Duodenal mucosa (tissue), 2 donors: ENCODE data around the gene FAM222A.
A peak's percentile ranks its signal among the peaks of the same experiment; 100 is the strongest.

Experiments
- H3K27ac ChIP-seq: one replicate; pipeline ENCODE4 v1.7.0; 2013; ENCODE audit warnings: low read depth, low read length
- H3K27me3 ChIP-seq, 2 donors: one replicate each; pipeline ENCODE4 v1.7.0; 2013; ENCODE audit warnings: low read length in 2 of 2, control low read depth in 1 of 2; ENCODE audit not compliant: insufficient read depth in 2 of 2, control insufficient read depth in 1 of 2
- H3K36me3 ChIP-seq, 2 donors: one replicate each; pipeline ENCODE4 v1.7.0; 2013; ENCODE audit warnings: low read length in 2 of 2, control low read depth in 1 of 2; ENCODE audit not compliant: insufficient read depth in 2 of 2, control insufficient read depth in 1 of 2
- H3K4me1 ChIP-seq, 2 donors: one replicate each; pipeline ENCODE4 v1.7.0; 2013; ENCODE audit warnings: low read length in 2 of 2, control low read depth in 1 of 2; ENCODE audit not compliant: insufficient read depth in 2 of 2, control insufficient read depth in 1 of 2
- H3K4me3 ChIP-seq, 2 donors: one replicate each; pipeline ENCODE4 v1.7.0; 2013; ENCODE audit warnings: low read length in 2 of 2, low read depth in 1 of 2
- H3K9ac ChIP-seq, 2 donors: one replicate each; pipeline ENCODE4 v1.7.0; 2013; ENCODE audit warnings: low read length in 2 of 2, low read depth in 1 of 2
- H3K9me3 ChIP-seq, 2 donors: one replicate each; pipeline ENCODE4 v1.7.0; 2013; ENCODE audit warnings: low read length in 2 of 2, control low read depth in 1 of 2; ENCODE audit not compliant: control insufficient read depth in 1 of 2

The FAM222A gene

DNA sequence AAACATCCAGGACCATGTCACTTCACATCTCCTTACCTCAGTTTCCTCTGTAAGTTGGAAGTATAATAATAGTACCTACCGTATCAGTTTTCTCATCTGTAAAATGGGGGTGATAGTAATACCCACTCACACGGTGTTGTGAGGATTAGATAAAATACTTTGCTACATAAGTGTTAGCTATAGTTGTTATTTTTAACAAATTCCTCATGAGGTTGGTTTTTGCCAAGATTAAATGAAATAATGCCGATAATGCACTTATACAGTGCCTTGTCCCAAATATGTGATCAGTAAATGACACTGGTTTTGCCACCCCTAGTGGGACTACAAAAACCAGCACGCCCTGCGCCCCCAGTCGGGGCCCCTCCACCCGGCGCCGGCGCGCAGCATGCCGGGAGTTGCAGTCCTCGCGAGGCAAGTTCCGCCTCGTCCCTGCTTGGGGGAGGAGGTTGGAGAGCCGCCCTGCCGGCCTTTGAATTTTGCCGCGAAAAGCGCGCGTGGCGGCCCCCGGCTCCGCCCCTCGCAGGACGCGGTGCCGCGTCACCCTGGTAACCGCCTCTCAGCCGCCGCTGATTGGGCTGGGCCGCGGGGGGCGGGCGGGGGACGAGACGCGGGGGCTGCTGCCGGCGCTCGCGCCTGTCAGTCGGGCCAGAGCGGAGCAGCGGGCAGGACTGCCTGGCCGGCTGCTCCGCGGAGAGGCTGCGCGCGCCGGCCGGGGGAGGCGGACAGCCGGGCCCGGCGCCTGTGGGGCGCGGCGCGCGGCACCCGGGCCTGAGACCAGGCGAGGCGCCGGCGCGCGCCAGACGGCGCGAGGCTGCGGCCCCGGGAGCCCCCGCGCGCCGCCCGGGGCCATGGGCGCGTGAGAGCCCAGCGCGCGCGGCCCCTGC, at the start of gene FAM222A:
Gene FAM222A, plus strand, starts transcription at position 639 of the 884 bp plus-strand sequence. CDS start 30,322 bp downstream, outside the sequence.
- peak within 1 kb of the TSS; percentile 42 to 59 for H3K9ac ChIP-seq
- no peaks in the 10 kb centered on the region for H3K36me3 ChIP-seq
- H3K9me3 ChIP-seq, result no peaks in the 10 kb centered on the region
- H3K27me3 ChIP-seq, result peaks cover 0 to 1% of the 10 kb centered on the region in 2 donors
- no peak within 1 kb of the TSS for H3K27ac ChIP-seq
- H3K4me1 ChIP-seq, result peaks cover 43 to 59% of the 10 kb centered on the region in 2 donors
- H3K4me3 ChIP-seq, result peak within 1 kb of the TSS; percentile 66 to 68

- no peaks in the 10 kb centered on the region for H3K36me3 ChIP-seq
- H3K9ac ChIP-seq, result no peak overlapping the region
- H3K4me3 ChIP-seq, result no peak overlapping the region
- H3K27ac ChIP-seq, result no peak overlapping the region
- peaks cover 0 to 3% of the 10 kb centered on the region in 2 donors for H3K27me3 ChIP-seq
- H3K4me1 ChIP-seq, result no peaks in the 10 kb centered on the region
- no peaks in the 10 kb centered on the region for H3K9me3 ChIP-seq
Measured at GRCh38 chr12:109664402-109664801, 49.2 kb upstream of the FAM222A start.

- H3K9me3 ChIP-seq, result no peaks in the 10 kb centered on the region
- no peak overlapping the region for H3K27ac ChIP-seq
- peaks cover 0 to 3% of the 10 kb centered on the region in 2 donors for H3K27me3 ChIP-seq
- H3K4me1 ChIP-seq, result peaks cover 4% of the 10 kb centered on the region in 2 donors
- H3K9ac ChIP-seq, result no peak overlapping the region
- no peak overlapping the region for H3K4me3 ChIP-seq
- H3K36me3 ChIP-seq, result no peaks in the 10 kb centered on the region
Measured at GRCh38 chr12:109666068-109666467, 47.6 kb upstream of the FAM222A start.

DNA sequence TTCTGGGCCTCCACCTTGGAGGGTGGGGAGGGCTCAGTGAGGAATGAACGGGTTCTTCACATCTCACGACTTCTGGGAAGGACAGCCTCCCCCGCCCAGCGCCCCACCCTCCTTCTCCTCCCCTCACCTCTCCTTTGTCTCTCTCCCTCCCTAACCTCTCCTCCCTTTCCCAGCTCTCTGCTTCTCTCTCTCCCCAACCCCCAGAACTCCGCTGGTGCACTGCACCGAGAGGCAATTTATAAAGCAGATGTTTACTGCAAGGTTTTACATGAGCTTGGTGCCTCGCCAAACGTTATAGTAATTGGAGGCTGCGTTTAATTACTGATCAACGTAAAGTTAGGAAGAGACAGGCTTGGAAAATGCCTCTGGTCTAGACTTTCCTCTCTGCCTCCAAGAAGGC, 42.9 kb upstream of the FAM222A start:
- Histone ChIP-seq H3K27me3 (peaks cover 0 to 3% of the 10 kb centered on the region in 2 donors), H3K4me1 (peaks cover 15 to 22% of the 10 kb centered on the region in 2 donors), H3K9me3 (no peaks in the 10 kb centered on the region), H3K27ac (no peak overlapping the region), H3K9ac (no peak overlapping the region), H3K4me3 (no peak overlapping the region), H3K36me3 (no peaks in the 10 kb centered on the region)

DNA sequence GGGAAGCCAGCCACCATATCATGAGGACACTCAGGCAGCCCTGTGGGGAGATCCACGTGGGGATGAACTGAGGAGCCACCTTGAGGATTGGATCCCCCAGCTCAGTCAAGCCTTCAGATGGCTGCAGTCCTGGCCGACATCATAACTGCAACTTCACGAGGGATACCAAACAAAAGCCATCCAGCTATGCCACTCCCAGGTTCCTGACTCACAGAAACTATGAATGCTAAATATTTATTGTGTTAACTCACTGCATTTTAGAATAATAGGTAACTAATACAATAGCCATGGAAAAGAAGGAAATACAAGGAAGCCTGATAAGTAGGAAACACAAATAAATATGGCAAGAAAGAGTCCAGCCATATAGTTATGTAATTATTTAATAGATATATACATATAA, 42.1 kb upstream of the FAM222A start:
- H3K4me1 ChIP-seq, result peaks cover 17 to 24% of the 10 kb centered on the region in 2 donors
- H3K9ac ChIP-seq, result no peak overlapping the region
- H3K36me3 ChIP-seq, result no peaks in the 10 kb centered on the region
- H3K4me3 ChIP-seq, result no peak overlapping the region
- H3K9me3 ChIP-seq, result no peaks in the 10 kb centered on the region
- H3K27me3 ChIP-seq, result peaks cover 0 to 3% of the 10 kb centered on the region in 2 donors
- no peak overlapping the region for H3K27ac ChIP-seq

DNA sequence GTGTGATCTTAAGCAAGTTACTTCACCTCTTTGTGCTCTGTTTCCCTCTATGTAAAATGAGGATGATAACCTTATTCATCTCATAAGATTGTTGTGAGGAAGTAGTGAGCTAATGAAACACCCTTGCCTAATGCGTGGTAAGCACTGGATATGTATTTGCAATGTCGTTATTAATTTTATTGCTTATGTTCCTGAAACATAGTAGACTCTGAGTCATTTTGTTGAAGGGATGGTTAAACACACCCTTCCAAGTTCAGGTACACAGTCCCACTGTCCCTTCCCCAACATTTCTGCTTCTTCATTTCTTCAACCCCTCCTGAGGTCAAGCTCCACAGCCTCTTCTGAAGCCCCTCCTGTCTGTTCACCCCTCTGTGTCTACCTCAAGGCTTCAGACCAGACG, 40.2 kb upstream of the FAM222A start:
- Histone ChIP-seq H3K9me3 (no peaks in the 10 kb centered on the region), H3K27ac (no peak overlapping the region), H3K27me3 (no peaks in the 10 kb centered on the region), H3K9ac (no peak overlapping the region), H3K36me3 (no peaks in the 10 kb centered on the region), H3K4me1 (peaks cover 17 to 30% of the 10 kb centered on the region in 2 donors), H3K4me3 (no peak overlapping the region)

GRCh38 chr12:109673884-109674283, 39.7 kb upstream of the FAM222A start:
- Histone ChIP-seq H3K9ac (no peak overlapping the region), H3K27ac (no peak overlapping the region), H3K4me1 (peaks cover 22 to 34% of the 10 kb centered on the region in 2 donors), H3K4me3 (no peak overlapping the region), H3K9me3 (no peaks in the 10 kb centered on the region), H3K36me3 (no peaks in the 10 kb centered on the region), H3K27me3 (no peaks in the 10 kb centered on the region)

DNA sequence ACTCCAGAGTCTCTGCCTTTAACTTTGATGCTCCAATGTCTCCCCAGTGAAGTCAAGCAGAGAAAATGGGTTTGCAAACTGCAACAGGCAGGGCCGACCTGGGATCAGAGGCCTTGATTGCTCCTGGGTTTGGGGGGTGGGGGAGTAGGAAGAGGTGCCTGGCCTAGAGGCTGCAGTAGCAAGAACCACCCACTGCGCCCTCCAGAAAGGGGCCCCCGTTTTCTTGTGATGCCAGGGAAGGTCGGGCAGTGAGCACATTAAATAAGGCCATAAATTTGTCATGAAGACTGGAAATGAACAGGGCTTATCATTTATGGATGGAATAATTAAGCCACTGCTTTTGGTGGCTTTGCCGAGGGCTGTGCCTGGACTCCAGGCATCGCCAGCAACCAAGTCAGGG, 38.2 kb upstream of the FAM222A start:
- Histone ChIP-seq H3K9ac (no peak overlapping the region), H3K9me3 (no peaks in the 10 kb centered on the region), H3K27ac (no peak overlapping the region), H3K36me3 (no peaks in the 10 kb centered on the region), H3K4me3 (no peak overlapping the region), H3K27me3 (no peaks in the 10 kb centered on the region), H3K4me1 (peaks cover 33 to 50% of the 10 kb centered on the region in 2 donors)

GRCh38 chr12:109677279-109677691, 36.3 kb upstream of the FAM222A start:
- Histone ChIP-seq H3K9me3 (no peaks in the 10 kb centered on the region), H3K4me3 (no peak overlapping the region), H3K27ac (no peak overlapping the region), H3K9ac (no peak overlapping the region), H3K4me1 (peaks cover 35 to 50% of the 10 kb centered on the region in 2 donors), H3K27me3 (no peaks in the 10 kb centered on the region), H3K36me3 (no peaks in the 10 kb centered on the region)

GRCh38 chr12:109678719-109679118, 34.9 kb upstream of the FAM222A start:
- Histone ChIP-seq H3K36me3 (no peaks in the 10 kb centered on the region), H3K27ac (no peak overlapping the region), H3K9me3 (no peaks in the 10 kb centered on the region), H3K4me3 (no peak overlapping the region), H3K4me1 (peaks cover 35 to 43% of the 10 kb centered on the region in 2 donors), H3K27me3 (no peaks in the 10 kb centered on the region), H3K9ac (peak overlapping the region in 1 of 2 donors; percentile 13)
